Activated CD8-positive, alpha-beta memory T cell treated with anti-CD3 and anti-CD28 coated beads, Interleukin-2, amount 50 U/mL, for 1 hour (primary cell): Measurements from ENCODE around the gene KLHL3.
"Not testable (repeated sequence)": the region's sequence is repeated elsewhere in the genome, so short reads cannot be mapped to it uniquely, and the experiment has no call there.

Experiments used
- DNase-seq: peaks from one replicate; pipeline ENCODE4 v3.0.0-alpha.2; 2020; ENCODE audit errors: extremely low read depth

Gene KLHL3

DNA sequence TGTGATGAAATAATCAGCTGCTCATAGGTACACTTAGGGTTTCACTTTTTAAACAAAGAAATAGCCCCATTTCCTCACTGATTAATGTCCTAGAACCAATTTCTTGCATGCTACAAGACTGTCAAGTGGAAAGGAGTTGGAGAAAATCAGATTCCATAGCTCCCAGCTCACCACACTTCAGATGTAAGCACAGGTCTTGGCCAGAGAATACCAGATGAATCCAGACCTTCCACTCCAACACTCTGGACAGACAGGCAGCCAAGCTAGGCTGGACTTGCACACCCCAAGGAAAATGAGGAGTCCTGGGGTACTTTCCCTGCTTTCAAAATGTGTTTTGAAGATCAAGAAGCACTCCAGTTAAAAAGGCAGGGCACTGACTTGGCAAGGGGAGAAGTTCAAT is 68.5 kb downstream of the KLHL3 start:
- DNase-seq, result no peak

DNA sequence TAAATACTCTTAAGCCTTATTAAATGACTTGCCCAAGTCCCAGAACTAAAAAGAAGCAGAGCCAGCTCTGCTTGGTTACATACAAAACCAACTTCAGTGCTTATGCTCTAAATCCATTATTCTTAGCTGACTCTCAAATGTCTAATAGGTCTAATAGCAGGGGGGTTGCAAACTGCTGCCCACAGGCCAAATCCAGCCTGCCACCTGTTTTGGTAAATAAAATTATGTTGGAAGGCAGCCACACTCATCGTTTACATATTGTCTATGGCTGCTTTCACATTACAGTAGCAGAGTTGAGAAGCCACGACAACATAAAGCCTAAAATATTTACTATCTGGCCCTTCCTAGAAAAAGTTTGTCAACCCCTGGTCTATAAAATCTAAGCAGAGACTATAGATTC is 69.0 kb downstream of the KLHL3 start:
- no peak for DNase-seq

DNA sequence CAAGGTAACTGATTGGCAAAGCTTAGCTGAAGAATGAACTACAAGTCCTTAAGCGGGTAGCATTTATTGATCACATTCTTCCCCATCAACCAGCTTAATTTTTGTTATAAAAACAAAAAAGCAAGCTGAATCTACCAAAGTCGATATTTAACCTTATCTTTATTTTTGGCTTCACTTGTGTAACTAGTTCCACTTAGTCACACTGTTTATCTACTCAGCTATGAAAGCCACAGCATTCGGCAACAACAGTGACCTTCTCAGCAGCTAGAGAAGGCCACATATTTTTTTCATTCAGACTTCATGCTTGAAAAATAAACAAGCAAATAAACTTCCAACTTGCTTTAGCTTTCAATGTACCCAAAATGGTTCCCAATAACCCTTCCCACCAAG is 69.4 kb downstream of the KLHL3 start:
- DNase-seq, result no peak

DNA sequence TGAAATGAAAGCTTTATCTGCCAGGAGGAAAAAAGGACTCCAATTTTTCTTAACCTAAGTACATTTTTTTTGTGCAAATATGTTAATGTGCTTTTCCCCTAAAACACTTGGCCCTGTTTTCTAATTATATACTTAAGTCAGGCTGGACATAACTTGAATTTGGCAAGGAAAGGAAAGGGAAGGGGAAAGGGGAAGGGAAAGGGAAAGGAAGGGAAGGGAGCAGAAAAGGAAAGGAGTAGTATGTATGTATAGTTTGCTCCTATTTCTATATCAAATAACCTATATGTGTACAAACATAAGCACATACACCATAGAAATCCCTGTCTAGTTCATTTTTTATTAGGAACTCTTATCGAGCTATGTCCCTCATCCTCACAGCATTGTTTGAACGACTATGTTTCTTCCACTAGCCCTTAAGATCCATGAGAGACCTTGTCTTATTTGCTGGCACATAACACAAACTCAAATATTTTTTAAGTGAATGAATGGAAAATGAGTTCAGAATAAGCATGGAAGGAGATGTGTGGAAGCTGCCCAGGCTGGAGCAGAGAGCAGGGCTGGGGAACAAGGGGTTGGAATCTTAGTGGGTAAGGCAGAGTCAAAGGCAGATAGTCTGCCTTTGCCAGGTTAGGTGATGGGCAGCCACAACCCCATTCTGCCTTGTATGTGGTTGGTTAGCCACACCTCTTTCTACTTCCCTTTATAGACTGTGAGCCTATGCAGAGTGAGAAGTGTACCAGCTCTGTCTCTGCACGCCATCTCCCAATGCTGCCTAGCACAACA is 70.0 kb downstream of the KLHL3 start:
- DNase-seq, result no peak

DNA sequence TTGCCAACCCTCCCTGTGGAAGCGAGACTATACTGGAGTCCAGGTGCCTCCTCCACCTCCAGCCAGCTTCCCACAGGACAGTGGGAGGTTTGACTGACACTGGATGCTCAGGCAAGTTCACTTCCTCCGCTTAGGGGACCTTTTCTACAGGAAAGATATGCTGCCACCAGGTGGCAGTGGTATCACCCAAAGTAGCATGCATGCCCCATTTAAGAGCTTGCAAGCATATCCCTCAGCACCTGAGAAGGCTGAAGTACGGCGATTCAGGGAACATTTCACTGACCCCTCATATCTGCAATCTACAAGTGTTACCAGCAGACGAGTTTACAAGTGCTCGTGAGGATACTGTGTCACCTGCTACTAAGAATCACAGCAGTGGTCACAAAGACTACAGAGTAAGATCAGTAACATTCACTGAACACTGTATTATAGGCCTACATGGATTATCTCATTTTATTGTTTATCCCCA is 75.5 kb downstream of the KLHL3 start:
- DNase-seq, result peak; percentile 29

DNA sequence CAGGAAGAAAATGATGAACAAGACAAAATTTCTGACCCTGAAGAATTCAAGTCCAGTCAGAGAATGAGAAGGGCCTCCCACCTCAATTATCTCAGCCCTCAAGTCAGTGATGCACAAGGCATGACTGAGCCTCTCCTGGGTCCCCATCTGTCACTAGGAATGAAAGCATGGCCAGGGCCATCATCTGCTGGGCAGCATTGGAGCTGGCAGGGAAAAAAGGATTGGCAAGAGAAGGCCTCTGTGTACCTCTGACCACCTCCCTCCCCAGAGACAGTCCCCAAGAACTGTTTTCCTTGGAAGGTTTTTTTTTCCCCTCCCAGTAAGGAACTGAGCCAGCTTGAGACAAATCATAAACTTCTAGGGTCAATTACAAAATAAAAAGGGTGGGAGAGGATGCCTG is 76.7 kb downstream of the KLHL3 start:
- DNase-seq, result no peak

DNA sequence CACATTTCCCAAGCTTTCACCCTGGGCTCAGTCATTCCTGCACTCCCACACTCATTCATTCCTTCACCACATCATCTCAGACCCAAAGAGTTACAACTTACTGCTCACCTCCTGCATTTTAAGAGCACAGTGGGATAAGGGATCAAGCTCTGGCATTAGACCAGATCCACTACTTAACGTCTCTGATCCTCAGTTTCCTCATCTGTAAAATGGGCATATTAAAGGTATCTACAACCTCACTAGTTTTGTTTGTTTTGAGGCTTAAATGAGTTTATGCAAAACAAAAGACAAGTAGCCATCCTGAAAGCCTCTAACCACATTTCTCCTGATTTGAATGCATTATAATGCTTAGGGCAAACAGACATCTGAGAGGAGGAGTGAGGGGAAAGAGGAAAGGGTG is 77.6 kb downstream of the KLHL3 start:
- DNase-seq, result no peak

DNA sequence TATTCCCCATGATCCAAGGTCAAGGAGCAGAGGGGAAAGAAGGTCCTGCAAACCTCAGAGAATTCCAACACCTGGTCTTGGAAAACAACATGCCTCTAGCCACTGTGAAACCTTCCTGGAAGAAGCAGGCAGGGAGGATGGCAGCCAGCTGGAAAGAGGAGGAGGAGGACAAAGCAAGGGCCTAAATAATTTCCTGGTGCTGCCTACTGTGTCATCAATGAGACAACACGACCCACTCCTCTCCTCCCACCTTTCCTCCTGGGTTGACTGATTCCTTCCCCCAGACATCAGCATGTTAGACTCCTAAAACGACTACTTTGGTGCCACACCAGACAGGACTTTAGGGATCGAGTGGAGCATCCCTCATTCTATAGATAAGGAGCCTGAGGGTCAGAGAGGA is 78.8 kb downstream of the KLHL3 start:
- no peak for DNase-seq

DNA sequence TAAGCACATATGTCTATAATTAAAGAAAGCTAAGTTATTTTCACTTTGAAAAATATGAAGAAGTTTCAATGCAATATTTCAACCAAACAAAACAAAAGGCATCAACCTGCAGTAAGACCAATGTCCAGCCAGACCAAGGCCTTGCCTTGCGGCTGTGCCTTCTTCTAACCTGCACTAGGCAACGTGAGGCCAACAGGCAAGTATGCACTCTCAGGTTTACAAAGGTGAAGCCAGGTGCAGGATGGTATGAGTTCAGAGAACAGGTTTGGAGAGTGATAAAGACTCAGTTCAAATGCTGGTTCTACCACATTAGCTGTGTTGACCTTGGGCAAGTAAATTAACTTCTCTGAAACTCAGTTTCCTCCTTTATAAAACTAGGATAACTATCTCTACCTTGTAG is 79.3 kb downstream of the KLHL3 start:
- no peak for DNase-seq

DNA sequence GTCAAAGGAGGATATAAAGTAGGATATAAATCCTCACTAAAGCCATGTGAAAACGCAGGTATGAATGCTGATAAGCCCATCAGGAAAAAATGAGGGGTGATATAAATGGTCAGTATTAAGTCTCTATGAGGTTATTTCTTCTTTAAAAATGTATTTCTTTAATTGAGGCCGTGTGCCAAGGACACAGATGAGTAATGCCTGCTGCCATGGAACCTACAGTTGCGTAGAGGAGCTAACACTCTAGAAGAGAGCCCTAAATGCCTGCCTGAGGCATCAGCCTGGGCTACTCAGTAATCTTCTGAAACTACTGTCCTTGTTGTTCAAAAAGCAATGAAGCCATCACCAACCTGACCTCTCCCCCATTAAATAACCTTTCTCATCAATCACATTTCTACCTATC is 84.9 kb downstream of the KLHL3 start:
- no peak for DNase-seq

DNA sequence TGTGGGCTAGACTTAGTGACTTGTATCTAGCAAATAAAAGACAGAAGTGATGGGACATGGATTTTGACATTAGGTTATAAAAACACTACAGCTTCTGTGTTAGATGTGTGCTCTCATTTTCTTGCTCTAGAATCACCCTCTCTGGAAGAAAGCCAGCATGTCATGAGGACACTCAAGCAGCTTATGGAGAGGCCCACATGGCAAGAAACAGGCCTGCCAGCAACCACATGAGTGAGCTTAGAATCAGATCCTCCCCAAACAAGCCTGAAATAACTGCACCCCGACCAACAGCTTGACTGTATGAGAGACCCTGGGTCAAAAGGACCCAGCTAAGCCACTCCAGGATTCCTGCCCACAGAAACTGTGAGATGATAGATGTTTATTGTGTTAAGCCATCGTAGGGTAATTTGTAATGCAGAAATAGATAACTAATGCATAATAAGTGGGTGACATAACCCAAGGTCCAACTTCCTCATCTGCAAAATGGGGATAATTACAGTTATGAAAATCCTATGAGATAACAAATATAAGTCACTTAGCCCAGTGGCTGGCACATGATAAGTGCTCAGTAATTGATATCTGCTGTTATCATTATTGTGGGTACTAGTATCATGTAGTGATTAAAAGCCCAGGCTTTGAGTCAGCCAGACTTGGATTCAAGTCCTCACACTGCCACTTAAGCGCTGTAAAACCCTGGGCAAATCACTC is 86.5 kb downstream of the KLHL3 start:
- no peak for DNase-seq

DNA sequence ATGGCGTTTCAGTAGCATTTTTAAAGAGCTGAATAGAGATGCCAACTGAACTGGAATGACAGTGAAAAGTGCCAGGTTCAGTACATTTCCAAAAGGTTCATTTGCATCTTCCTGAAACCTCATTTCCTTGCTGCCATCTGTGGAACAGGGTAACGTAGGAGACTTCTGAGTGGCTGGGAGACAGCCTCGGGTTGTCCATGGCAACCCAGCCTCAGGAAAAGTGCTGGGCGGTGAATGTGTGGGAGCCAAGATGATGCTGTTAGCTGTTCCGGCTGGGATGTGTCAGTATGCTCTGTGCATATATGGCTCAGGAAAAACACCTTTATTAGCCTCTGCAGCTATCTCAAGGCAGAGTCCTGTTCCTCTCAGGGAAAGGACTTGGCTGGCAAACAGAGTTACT is 87.5 kb downstream of the KLHL3 start:
- DNase-seq, result no peak

DNA sequence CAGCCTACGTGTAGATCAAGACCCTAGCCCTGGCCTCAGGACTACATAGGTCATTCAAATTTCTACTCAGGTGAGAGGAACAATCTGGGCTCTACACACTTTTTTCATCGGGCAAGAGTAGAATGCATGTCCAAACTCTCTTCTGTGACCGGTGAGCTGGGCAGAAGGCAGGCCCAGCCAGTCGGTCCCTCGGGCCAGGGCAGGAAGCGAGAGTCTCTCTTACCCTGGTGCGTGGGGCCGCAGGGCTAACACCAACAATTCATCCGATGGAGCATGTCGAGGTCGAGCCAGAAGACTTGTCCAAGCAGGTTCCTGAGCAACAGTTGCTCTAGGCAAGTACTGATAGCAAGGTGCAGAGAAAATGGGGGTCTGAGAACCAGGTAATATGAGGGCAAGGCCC is 88.5 kb downstream of the KLHL3 start:
- no peak for DNase-seq

DNA sequence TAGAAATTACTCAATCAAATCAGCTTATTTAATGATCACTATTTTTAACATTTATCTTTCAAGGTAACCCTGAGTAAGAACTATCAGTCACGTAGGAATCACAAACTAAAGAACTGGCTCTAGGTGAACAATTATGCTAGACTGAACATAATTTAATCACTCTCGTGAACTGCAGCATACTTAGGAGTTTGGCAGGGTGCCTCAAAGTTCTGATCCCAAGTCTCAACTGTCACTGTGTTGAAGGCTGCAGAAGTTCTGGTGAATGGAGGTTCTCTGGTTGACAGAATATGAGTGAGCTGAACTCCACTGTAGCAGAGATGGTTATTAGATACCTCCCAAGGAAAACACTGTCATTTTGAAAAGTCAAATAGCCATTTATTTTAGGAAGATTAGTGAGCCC is 89.1 kb downstream of the KLHL3 start:
- no peak for DNase-seq

DNA sequence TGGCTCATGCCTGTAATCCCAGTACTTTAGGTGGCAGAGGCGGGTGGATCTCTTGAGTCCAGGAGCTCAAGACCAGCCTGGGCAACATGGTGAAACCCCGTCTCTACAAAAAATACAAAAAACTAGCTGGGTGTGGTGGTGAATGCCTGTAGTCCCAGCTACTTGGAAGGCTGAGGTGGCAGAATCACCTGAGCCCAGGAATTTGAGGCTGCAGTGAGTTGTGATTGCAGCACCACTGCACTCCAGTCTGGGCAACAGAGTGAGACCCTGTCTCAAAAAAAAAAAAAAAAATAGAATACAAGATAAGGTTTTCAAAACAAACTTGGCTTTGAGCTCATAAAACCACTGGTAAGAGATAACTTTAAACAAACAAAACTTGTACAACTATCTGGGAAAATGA is 92.8 kb downstream of the KLHL3 start:
- not testable (repeated sequence) for DNase-seq

DNA sequence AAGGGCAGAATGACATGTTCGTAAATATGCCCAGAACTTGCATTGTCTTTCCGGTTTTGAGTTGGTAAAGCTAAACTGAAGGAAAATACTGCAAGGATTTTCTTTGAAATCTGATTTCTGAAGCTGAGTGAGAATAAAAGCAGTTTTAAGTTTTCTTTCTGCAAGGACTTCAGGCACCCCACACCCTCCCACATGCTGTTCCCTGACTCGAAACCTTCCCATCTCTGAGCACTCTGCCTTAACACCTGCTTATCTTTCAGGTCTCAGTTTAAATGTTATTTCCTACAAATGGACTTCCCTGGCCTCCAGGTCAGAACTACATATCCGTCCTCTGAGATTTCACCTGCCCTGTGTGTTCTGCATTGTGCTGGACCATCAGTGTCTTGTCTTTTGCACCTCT is 93.8 kb downstream of the KLHL3 start:
- DNase-seq, result no peak

DNA sequence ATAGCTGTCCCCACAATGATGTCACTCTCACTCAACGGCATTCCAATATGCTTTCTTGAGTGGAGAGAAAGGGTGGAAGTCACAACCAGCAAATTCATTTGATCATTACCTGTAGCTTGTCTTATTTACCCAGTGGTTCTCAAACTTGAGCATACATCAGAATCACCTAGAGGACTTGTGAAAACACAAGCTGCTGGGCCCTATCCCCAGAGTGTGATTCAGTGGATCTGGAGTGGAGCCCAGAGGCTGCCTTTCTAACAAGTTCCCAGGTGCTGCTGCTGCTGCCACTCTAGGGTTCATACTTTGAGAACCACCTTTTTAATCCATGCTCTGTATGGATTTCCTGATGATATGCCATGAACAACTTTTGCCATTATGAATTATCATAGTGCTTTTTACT is 94.7 kb downstream of the KLHL3 start:
- DNase-seq, result no peak

DNA sequence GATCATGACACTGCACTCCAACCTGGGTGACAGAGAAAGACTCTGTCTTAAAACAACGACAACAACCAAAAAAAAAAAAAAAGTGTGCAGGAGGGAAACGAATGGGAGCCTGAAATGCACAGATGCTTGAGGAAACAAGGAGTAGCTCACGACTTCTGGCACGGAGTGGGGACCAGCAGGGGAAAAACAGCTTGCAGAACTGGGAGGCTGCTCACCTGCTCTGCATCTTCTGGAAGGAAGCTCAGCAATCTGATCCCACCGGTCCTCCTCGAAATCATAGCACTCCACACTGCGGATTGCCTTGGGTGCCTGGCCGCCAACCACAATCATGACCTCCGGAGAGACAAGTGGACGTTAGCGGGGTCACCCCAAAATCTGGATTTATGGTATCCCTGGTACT is 96.2 kb downstream of the KLHL3 start:
- no peak for DNase-seq

DNA sequence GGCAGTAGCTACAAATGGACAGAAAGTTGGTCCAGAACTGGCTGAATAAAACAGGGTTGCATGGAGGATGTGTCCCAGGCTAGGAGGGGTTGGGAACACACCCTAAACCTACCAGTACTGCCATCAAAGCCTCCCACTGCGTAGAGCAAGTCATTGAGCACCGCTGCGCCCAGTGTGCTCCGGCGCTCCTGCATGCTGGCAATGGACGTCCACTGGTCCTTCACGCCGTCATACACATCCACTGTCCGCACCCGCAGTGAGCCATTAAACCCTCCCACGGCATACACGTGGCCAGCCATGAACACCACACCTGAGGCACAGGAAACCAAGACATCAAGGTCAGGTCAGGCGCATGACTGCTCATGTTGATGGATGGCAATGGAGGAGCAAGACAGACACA is 97.0 kb downstream of the KLHL3 start:
- no peak for DNase-seq

DNA sequence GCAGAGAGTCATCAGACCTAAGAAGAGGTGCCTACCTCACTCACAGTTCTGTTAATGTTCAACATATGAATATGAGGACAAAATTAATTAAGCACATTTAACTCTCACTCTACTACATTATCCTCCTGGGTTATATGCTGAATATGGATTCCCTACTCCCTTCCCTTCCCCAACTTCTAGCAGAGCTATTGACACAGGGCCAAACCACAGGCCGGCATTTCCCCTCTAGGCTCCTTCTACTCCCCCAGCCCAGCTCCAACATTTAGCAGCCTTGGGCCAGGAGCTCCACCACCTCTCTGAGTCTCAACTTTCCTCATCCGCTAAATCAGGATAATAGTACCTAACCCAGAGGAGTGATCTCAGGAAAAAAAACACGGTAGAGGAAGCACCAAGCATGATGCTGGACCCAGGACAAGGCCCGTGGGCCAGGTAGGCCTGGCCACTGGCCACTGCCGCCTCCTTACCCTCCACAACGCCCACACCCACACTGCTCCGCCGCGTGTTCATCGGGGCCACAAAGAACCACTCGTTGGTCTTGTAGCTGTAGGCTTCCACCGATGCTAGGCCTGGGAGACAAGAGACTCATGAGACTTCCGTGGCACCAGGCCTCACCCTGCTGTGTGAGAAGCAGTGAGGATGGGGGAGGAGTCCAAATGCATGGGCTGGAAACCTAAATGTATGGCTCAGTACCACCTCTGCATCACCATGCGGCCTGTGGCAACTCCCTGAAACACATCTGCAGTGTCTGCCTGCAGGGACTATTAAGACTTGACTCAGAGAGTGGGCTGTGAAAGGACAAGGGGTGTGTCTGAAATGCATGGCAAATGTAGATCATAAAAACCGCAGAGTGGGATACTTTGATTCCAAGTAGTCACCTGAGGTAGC is 98.8 kb downstream of the KLHL3 start:
- DNase-seq, result no peak

DNA sequence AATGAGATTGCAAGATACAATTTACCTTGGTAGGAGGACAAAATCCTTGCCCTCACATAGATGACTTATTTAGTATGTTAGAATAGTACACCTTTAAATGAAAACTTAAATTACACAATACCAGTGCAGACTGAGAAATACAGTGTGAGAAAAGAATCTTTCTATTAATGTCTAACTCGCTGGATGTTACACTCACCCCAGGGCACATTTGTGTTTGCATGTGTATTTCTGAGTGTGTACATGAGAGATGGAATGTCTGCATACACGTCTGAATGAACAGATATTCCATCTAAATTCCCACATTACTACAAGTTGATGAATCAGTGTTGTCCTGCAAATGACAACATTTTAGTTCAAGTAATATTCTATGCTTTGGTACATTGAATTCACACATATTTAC is 99.8 kb downstream of the KLHL3 start:
- no peak for DNase-seq

DNA sequence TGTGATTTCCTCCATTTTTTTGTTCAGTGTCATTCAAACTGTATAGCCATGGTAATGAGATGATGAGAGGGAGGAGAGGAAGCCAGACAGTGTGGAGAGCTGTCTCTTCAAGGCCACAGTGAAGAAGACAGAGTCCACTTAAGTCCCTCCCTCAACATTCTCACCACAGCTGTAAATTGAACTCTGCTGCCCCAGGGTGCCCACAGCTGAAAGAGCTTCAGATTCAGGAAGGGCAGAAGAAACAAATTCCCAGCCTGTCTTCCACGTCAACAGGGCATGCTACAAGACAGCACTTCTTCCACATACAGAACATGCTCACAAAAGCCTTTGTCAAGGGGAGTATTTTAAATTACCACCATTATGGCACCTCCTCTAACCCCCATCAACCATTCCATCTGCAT is 100.4 kb downstream of the KLHL3 start:
- no peak for DNase-seq

DNA sequence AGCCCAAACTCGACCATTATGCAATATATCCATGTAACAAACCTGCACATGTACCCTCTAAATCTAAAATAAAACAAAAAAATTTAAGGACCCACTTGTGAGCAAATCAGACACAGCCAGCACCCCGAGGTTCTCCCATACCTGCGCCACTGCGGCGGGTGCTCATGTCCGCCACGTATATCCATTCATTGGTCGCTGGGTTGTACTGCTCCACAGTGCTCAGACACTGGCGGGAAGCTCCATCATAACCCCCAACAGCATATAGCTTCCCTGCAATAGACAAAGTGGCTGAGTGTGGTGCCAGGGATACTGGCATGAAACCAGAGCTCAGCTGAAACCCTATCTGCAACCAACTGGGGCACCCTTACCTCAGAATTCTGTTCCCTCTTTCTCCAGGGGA is 102.0 kb downstream of the KLHL3 start:
- no peak for DNase-seq
